ENCODE data around the gene ABCA4. TPM values are rescaled to one million over a fixed set of nuclear protein-coding genes. Genes with fewer than 3 reads are reported as not detected.

The ABCA4 gene
- total RNA-seq, 4 donors from 2014 or later: 0.49 to 2.0 (median 1.0) TPM; not detected in 1

DNA sequence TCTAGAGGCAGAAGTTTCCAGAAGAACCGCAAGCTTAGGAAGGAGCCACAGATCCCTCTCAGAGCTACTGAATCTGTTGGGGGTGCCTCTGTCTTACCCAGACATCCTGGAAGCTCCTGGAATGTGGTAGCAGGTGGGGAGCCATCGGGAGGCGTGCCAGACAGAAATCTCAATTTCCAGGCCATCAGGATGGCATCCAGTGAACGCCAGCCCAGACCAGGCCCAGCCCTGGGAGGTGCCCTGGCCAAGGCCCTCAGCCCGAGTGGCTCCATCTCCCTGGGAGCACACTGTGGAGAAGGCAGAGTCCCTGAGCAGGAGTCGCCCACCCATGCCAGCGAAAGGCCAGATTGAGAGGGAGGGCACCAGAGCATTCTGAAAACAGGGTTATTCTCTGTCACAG, 2.5 kb downstream of the ABCA4 start:
- no peak overlapping the region for H3K4me3 ChIP-seq
- H3K9me3 ChIP-seq: no peaks in the 10 kb centered on the region
- H3K27me3 ChIP-seq: no peaks in the 10 kb centered on the region
- no peaks in the 10 kb centered on the region for H3K4me1 ChIP-seq
- H3K27ac ChIP-seq: no peak overlapping the region
- H3K36me3 ChIP-seq: no peaks in the 10 kb centered on the region
- intact Hi-C loops (cut with DNase I; ENCODE audit: low total_unique reads): no loop called here
- no peak for DNase-seq
- no peak for TF ChIP-seq POLR2A (IDR thresholded peaks at IDR 0.05)
- TF ChIP-seq, protein P1, sequence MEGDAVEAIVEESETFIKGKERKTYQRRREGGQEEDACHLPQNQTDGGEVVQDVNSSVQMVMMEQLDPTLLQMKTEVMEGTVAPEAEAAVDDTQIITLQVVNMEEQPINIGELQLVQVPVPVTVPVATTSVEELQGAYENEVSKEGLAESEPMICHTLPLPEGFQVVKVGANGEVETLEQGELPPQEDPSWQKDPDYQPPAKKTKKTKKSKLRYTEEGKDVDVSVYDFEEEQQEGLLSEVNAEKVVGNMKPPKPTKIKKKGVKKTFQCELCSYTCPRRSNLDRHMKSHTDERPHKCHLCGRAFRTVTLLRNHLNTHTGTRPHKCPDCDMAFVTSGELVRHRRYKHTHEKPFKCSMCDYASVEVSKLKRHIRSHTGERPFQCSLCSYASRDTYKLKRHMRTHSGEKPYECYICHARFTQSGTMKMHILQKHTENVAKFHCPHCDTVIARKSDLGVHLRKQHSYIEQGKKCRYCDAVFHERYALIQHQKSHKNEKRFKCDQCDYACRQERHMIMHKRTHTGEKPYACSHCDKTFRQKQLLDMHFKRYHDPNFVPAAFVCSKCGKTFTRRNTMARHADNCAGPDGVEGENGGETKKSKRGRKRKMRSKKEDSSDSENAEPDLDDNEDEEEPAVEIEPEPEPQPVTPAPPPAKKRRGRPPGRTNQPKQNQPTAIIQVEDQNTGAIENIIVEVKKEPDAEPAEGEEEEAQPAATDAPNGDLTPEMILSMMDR (IDR thresholded peaks at IDR 0.05): no peak

DNA sequence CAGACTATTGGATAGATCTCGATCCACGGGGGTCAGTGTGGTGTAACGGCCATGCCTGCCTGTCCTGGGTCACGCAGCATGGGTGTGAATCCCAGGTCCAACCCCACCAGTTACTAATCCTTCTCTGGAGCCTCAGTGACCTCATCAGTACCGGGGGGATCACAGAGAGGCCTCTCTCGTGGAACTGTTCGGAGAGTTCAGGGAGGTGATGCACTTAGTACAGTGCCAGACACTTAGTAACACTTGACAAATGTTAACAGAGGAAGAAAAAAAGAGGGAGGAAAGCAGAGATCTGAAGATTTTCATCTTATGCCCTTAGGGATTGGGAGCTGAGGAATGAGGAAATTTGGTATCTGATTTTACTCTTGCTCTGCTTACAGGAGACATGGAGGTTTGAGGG, 2.9 kb downstream of the ABCA4 start:
- intact Hi-C loops (cut with DNase I; ENCODE audit: low total_unique reads): no loop called here
- Histone ChIP-seq H3K4me3 (no peak overlapping the region), H3K9me3 (no peaks in the 10 kb centered on the region), H3K36me3 (no peaks in the 10 kb centered on the region), H3K27ac (no peak overlapping the region), H3K4me1 (no peaks in the 10 kb centered on the region), H3K27me3 (no peaks in the 10 kb centered on the region)
- no peak for TF ChIP-seq POLR2A (IDR thresholded peaks at IDR 0.05)
- TF ChIP-seq, protein P1 (IDR thresholded peaks at IDR 0.05): no peak
- no peak for DNase-seq

DNA sequence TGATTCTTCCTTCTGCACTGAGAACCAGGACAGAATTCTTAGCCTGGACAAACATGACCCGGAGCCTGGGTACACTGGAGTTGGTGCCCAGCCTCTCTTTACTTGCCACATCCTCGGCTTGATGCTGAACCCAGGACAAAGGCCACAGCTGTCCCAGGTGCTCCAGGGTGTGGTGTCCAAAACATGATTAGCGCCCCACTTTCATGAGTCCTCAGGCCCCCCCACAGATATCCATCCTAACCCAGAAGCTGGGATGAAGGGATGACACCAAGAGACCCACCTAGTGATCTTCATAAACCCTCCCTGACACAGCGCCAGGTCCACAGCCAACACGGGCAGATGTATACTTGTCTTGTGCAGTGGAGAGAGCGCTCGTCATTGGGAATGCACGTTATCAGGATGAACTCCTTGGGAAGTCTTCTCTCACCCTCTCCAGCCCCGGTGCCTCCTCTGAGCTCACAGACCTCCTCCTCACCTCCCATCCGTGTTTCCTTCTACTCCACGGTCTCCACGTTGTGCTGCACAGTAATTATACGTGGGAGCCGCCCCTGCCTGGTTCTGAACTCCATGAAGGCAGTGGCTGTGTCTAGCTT, 3.6 kb downstream of the ABCA4 start:
- Histone ChIP-seq H3K27me3 (no peaks in the 10 kb centered on the region), H3K9me3 (no peaks in the 10 kb centered on the region), H3K4me1 (no peaks in the 10 kb centered on the region), H3K4me3 (no peak overlapping the region), H3K36me3 (no peaks in the 10 kb centered on the region), H3K27ac (no peak overlapping the region)
- DNase-seq: no peak
- intact Hi-C loops (cut with DNase I; ENCODE audit: low total_unique reads): no loop called here
- TF ChIP-seq, protein P1 (IDR thresholded peaks at IDR 0.05): no peak
- TF ChIP-seq POLR2A (IDR thresholded peaks at IDR 0.05): no peak

DNA sequence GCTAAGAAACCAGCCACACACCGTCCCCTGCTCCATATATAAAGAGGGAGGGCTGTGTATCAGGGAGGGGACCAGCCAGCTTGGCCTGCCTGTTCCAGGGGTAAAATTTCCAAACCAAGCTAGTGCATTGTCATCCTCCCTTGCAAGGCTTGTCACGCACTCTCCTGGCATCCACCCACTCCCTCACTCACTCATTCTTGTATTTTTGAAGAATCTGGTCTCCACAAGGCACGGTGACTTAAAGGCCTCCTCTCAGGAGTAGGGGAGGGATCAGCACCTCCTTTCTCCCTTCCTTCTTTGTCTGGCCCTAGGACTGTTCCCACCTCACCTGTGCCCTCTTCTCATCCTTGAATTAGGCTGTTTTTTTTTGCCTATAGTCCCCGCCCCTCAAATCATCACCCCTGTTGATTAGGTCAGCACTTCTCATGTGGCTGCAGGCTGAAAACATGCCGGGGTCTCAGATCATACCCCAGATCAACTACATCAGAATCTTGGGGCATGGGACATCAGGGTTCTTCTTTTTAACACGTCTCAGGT, 5.0 kb downstream of the ABCA4 start:
- Histone ChIP-seq H3K36me3 (no peaks in the 10 kb centered on the region), H3K4me3 (no peak overlapping the region), H3K27me3 (no peaks in the 10 kb centered on the region), H3K27ac (no peak overlapping the region), H3K4me1 (no peaks in the 10 kb centered on the region), H3K9me3 (no peaks in the 10 kb centered on the region)
- TF ChIP-seq, protein P1 (IDR thresholded peaks at IDR 0.05): no peak
- no peak for TF ChIP-seq POLR2A (IDR thresholded peaks at IDR 0.05)
- peak in 1 of 2 donors; percentile 9 for DNase-seq
- intact Hi-C loops (cut with DNase I; ENCODE audit: low total_unique reads): no loop called here

DNA sequence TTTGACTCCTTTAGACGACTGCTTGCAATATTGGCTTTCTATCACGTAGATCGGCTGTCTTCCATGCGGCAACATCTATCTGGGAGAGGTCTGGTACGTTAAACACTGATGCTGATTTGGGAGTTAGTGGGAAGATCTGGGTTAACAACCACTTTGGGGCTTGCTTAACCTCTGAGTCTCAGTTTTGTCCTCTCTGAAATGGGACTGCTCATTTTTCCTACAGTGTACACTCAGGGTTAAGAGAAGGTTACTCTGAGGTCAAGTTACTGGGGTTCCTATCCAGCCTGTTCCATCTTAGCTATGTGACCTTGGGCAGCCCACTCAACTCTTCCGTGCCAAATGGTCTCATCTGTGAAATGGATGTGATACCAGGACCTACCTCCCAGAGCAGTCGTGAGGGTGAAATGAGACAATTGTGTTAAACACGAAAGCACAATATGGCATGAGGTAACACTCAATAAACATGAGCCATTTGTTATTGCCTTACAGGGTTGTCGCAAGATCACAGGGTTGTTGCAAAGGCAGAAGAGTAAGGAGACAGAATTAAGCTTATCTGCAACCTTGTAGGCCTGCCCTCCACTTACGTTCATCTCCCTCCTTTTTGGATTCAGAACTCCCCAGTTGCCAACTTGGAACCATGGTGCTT, 5.6 kb downstream of the ABCA4 start:
- no peak for TF ChIP-seq POLR2A (IDR thresholded peaks at IDR 0.05)
- TF ChIP-seq, protein P1 (IDR thresholded peaks at IDR 0.05): no peak
- H3K4me3 ChIP-seq: no peak overlapping the region
- H3K4me1 ChIP-seq: no peaks in the 10 kb centered on the region
- no peaks in the 10 kb centered on the region for H3K27me3 ChIP-seq
- no peak for DNase-seq
- no peak overlapping the region for H3K27ac ChIP-seq
- H3K36me3 ChIP-seq: no peaks in the 10 kb centered on the region
- no peaks in the 10 kb centered on the region for H3K9me3 ChIP-seq
- intact Hi-C loops (cut with DNase I; ENCODE audit: low total_unique reads): no loop called here
